Adrenal gland (tissue), 12 donors: ENCODE data around the gene IKZF2. TPM values are rescaled to one million over a fixed set of nuclear protein-coding genes. Genes with fewer than 3 reads are reported as not detected.

Experiments
- DNase-seq, 7 donors: peaks; one replicate each; pipeline ENCODE4 v3.0.0-alpha.2; 2019 to 2020
- H3K27ac ChIP-seq, 5 donors: fragments of 200-600 bp; sonication (generic) in 4 of 5; 1 replicate in 3 of 5; 2 replicates in 2 of 5; pipeline versions ENCODE4 v1.5.1 to v1.8.0; 2016 to 2020; ENCODE audit warnings: mild to moderate bottlenecking in 1 of 5
- H3K27me3 ChIP-seq: fragments of 200-600 bp; 2 replicates; pipeline ENCODE4 v1.8.0; 2021
- H3K36me3 ChIP-seq, 2 donors: fragments of 200-600 bp; replicated peaks in 1 of 2; 1 replicate in 1 of 2; 2 replicates in 1 of 2; pipeline versions ENCODE4 v1.5.1 to v1.8.0; 2018 to 2022
- H3K4me1 ChIP-seq, 2 donors: fragments of 200-600 bp; replicated peaks in 1 of 2; 1 replicate in 1 of 2; 2 replicates in 1 of 2; pipeline versions ENCODE4 v1.5.1 to v1.8.0; 2018 to 2021
- H3K4me3 ChIP-seq, 4 donors: fragments of 200-600 bp; sonication (generic) in 3 of 4; one replicate each; pipeline ENCODE4 v1.5.1; 2016 to 2018
- H3K9me3 ChIP-seq, 3 donors: fragments of 200-600 bp; sonication (generic) in 1 of 3; replicated peaks in 1 of 3; 1 replicate in 2 of 3; 2 replicates in 1 of 3; pipeline versions ENCODE4 v1.5.1 to v1.8.0; 2016 to 2021
- CTCF ChIP-seq, 6 experiments: fragments of 450-650 bp in 4 of 6; fragments of 200-600 bp in 2 of 6; sonication (generic) in 1 of 6; IDR thresholded peaks; 1 replicate in 5 of 6; 2 replicates in 1 of 6; pipeline versions ENCODE4 v1.5.1 to v1.8.0; 2016 to 2021; ENCODE audit warnings: antibody characterized with exemption in 6 of 6, mild to moderate bottlenecking in 2 of 6, moderate library complexity in 1 of 6
- POLR2A ChIP-seq, 2 donors: fragments of 450-650 bp; IDR thresholded peaks; one replicate each; pipeline ENCODE4 v1.6.1; 2017; ENCODE audit warnings: antibody characterized with exemption in 2 of 2, mild to moderate bottlenecking in 2 of 2, moderate library complexity in 1 of 2
- WGBS, 4 donors: extraction: QIAGEN DNeasy Blood & Tissue Kit in 2 of 4; methylation state at CpG; one replicate each; pipeline versions ENCODE4 v1.1.5 to v1.1.7; 2013 to 2017; 5-methylcytosine and 5-hydroxymethylcytosine counted together
- intact Hi-C, 2 donors: fragments of 100-400 bp; cut with DNase I; formaldehyde crosslinking; loops; one replicate each; pipeline versions ENCODE4 v1.14.1 to v1.15.0; 2022 to 2023
- polyA plus RNA-seq, 3 donors: library from polyadenylated mRNA; stranded (reverse); fragments of 200-250 nt in 2 of 3; fragments of 350-450 nt in 1 of 3; fragmentation: Illumina TruSeq in 1 of 3; extraction: RNeasy Lipid Tissue Mini Kit (QIAGEN cat#74804) in 1 of 3; gene quantifications; one replicate each; pipeline ENCODE4 v1.2.3, GENCODE V29; 2013 to 2014
- total RNA-seq, 9 donors: library from RNA; depleted of rRNA in 4 of 9; stranded (reverse); fragments of >200 nt in 4 of 9; fragments of 120-200 nt in 1 of 9; fragmentation: NEBNext Ultra II Directional in 1 of 9; extraction: Animal tissue kit (Norgen Biotek cat#: 25700) in 1 of 9; gene quantifications; one replicate each; pipeline versions ENCODE4 v1.1.0 to v1.2.4, GENCODE V29; 2013 to 2023
- donor health status: healthy with polysubstance abuse.
- donor health status: Bipolar disorder and iron deficiency.
- donor health status: DM: yes; HTN: yes; CAD: no.
- donor health status: DM: no; HTN: no; CAD: no.
- donor health status: DM: no; HTN: no; CAD: no.
- donor health status: DM: yes; HTN: yes; CAD: no.

Gene IKZF2
- total and polyA plus RNA-seq, 12 donors = 0.44 to 18.9 (median 8.0) TPM

GRCh38 chr2:213098612-213099011 is 52.8 kb downstream of the IKZF2 start:
- TF ChIP-seq POLR2A (IDR thresholded peaks at IDR 0.05) = no peak
- no peak for TF ChIP-seq CTCF (IDR thresholded peaks at IDR 0.05)
- Histone ChIP-seq H3K4me1 (peaks cover 0 to 2% of the 10 kb centered on the region in 2 donors), H3K4me3 (no peak overlapping the region), H3K27ac (no peak overlapping the region), H3K9me3 (peaks cover 0 to 4% (median 0%) of the 10 kb centered on the region in 3 donors), H3K36me3 (no peaks in the 10 kb centered on the region), H3K27me3 (no peaks in the 10 kb centered on the region)
- 43 to 57% (median 51%) methylated on average over 4 of the region's 4 CpGs for WGBS, 4 donors
- intact Hi-C loops = no loop called here
- DNase-seq = peak in 4 of 7 donors; percentile 22 to 53 (median 34)

- H3K27ac ChIP-seq = no peak overlapping the region
- peaks cover 0 to 4% (median 0%) of the 10 kb centered on the region in 3 donors for H3K9me3 ChIP-seq
- WGBS, 4 donors = 86 to 94% (median 91%) methylated on average over 3 of the region's 3 CpGs
- H3K27me3 ChIP-seq = no peaks in the 10 kb centered on the region
- H3K4me1 ChIP-seq = peaks cover 0 to 5% of the 10 kb centered on the region in 2 donors
- DNase-seq = no peak
- no peaks in the 10 kb centered on the region for H3K36me3 ChIP-seq
- H3K4me3 ChIP-seq = no peak overlapping the region
- no peak for TF ChIP-seq CTCF (IDR thresholded peaks at IDR 0.05)
- TF ChIP-seq POLR2A (IDR thresholded peaks at IDR 0.05) = no peak
- intact Hi-C loops = no loop called here
Observed at GRCh38 chr2:213091765-213092164, 59.6 kb downstream of the IKZF2 start.

- peaks cover 0 to 3% (median 0%) of the 10 kb centered on the region in 3 donors for H3K9me3 ChIP-seq
- intact Hi-C loops = no loop called here
- TF ChIP-seq POLR2A (IDR thresholded peaks at IDR 0.05) (no peak), CTCF (IDR thresholded peaks at IDR 0.05) (no peak)
- H3K27me3 ChIP-seq = no peaks in the 10 kb centered on the region
- H3K4me1 ChIP-seq = peaks cover 0 to 5% of the 10 kb centered on the region in 2 donors
- H3K4me3 ChIP-seq = no peak overlapping the region
- no peak for DNase-seq
- H3K27ac ChIP-seq = no peak overlapping the region
- WGBS, 4 donors = 85 to 100% (median 89%) methylated on average over 3 of the region's 3 CpGs
- H3K36me3 ChIP-seq = no peaks in the 10 kb centered on the region
Observed at GRCh38 chr2:213090772-213091171, 60.6 kb downstream of the IKZF2 start.

GRCh38 chr2:213089438-213089837 is 62.0 kb downstream of the IKZF2 start:
- Histone ChIP-seq H3K9me3 (no peaks in the 10 kb centered on the region), H3K36me3 (no peaks in the 10 kb centered on the region), H3K4me3 (no peak overlapping the region), H3K4me1 (peaks cover 0 to 5% of the 10 kb centered on the region in 2 donors), H3K27me3 (no peaks in the 10 kb centered on the region), H3K27ac (no peak overlapping the region)
- intact Hi-C loops = no loop called here
- TF ChIP-seq POLR2A (IDR thresholded peaks at IDR 0.05) (no peak), CTCF (IDR thresholded peaks at IDR 0.05) (no peak)
- DNase-seq = no peak
- WGBS, 4 donors = 88 to 100% (median 93%) methylated on average over 1 of the region's 1 CpG
